H9 (cell line): ENCODE results near the gene CDH4. TPM values are rescaled to one million over a fixed set of nuclear protein-coding genes. Genes with fewer than 3 reads are reported as not detected.

Source experiments
- DNase-seq: peaks from one replicate; pipeline ENCODE4 v3.0.0-alpha.2; 2017
- H2AFZ ChIP-seq: one replicate; pipeline ENCODE4 v1.6.1; 2013; ENCODE audit warnings: mild to moderate bottlenecking, low read length, control low read depth, moderate library complexity
- H2AK5ac ChIP-seq: 2 replicates; pipeline ENCODE4 v1.6.1; 2013; ENCODE audit warnings: low read length, control low read depth, mixed read lengths; ENCODE audit not compliant: insufficient read length
- H2BK120ac ChIP-seq: one replicate; pipeline ENCODE4 v1.6.1; 2013; ENCODE audit warnings: low read depth, mild to moderate bottlenecking, low read length, control low read depth, inconsistent platforms; ENCODE audit not compliant: poor library complexity, severe bottlenecking
- H2BK12ac ChIP-seq: 2 replicates; pipeline ENCODE4 v1.6.1; 2013; ENCODE audit warnings: low read length, control low read depth, mixed read lengths, low read depth; ENCODE audit not compliant: insufficient read length
- H2BK15ac ChIP-seq: 2 replicates; pipeline ENCODE4 v1.6.1; 2013; ENCODE audit warnings: low read depth, low read length, control low read depth
- H2BK20ac ChIP-seq: one replicate; pipeline ENCODE4 v1.6.1; 2013; ENCODE audit warnings: low read depth, mild to moderate bottlenecking, low read length, control low read depth, inconsistent platforms; ENCODE audit not compliant: poor library complexity, severe bottlenecking
- H2BK5ac ChIP-seq: 2 replicates; pipeline ENCODE4 v1.6.1; 2013; ENCODE audit warnings: low read length, control low read depth, mixed read lengths; ENCODE audit not compliant: insufficient read length
- H3K14ac ChIP-seq: 2 replicates; pipeline ENCODE4 v1.6.1; 2013; ENCODE audit warnings: low read length, control low read depth; ENCODE audit not compliant: insufficient read depth
- H3K18ac ChIP-seq: 2 replicates; pipeline ENCODE4 v1.6.1; 2013; ENCODE audit warnings: low read depth, mild to moderate bottlenecking, mixed read lengths, low read length, control low read depth; ENCODE audit not compliant: insufficient read length
- H3K23ac ChIP-seq: 2 replicates; pipeline ENCODE4 v1.6.1; 2013; ENCODE audit warnings: low read length, control low read depth, mixed read lengths, low read depth; ENCODE audit not compliant: insufficient read length
- H3K23me2 ChIP-seq: 2 replicates; pipeline ENCODE4 v1.6.1; 2013; ENCODE audit warnings: low read depth, mild to moderate bottlenecking, mixed read lengths, low read length, control low read depth; ENCODE audit not compliant: insufficient read length, poor library complexity, severe bottlenecking
- H3K27ac ChIP-seq: 2 replicates; pipeline ENCODE4 v1.5.1; 2013; ENCODE audit warnings: low read length, control low read depth, mixed read lengths, low read depth; ENCODE audit not compliant: insufficient read length
- H3K27me3 ChIP-seq: 2 replicates; pipeline ENCODE4 v1.6.1; 2013; ENCODE audit warnings: low read length, control low read depth, inconsistent platforms; ENCODE audit not compliant: insufficient read depth
- H3K4ac ChIP-seq: 2 replicates; pipeline ENCODE4 v1.6.1; 2013; ENCODE audit warnings: low read depth, mild to moderate bottlenecking, control low read depth, inconsistent platforms, low read length, moderate library complexity
- H3K4me1 ChIP-seq: 2 replicates; pipeline ENCODE4 v1.6.1; 2013; ENCODE audit warnings: low read length, control low read depth, inconsistent platforms; ENCODE audit not compliant: insufficient read depth
- H3K4me2 ChIP-seq: 2 replicates; pipeline ENCODE4 v1.6.1; 2013; ENCODE audit warnings: low read length, control low read depth, mixed read lengths; ENCODE audit not compliant: insufficient read length, insufficient read depth
- H3K56ac ChIP-seq: 2 replicates; pipeline ENCODE4 v1.6.1; 2013; ENCODE audit warnings: low read depth, mild to moderate bottlenecking, mixed read lengths, low read length, control low read depth; ENCODE audit not compliant: insufficient read length
- H3K79me1 ChIP-seq: 2 replicates; pipeline ENCODE4 v1.6.1; 2013; ENCODE audit warnings: low read depth, mild to moderate bottlenecking, moderate library complexity, low read length, control low read depth, inconsistent platforms; ENCODE audit not compliant: insufficient read depth, poor library complexity, severe bottlenecking
- H3K79me2 ChIP-seq: 2 replicates; pipeline ENCODE4 v1.6.1; 2013; ENCODE audit warnings: low read length, control low read depth, inconsistent platforms; ENCODE audit not compliant: insufficient read depth
- H3K9ac ChIP-seq: 2 replicates; pipeline ENCODE4 v1.6.1; 2013; ENCODE audit warnings: low read length, control low read depth, mixed read lengths; ENCODE audit not compliant: insufficient read length; ENCODE audit errors: extremely low read depth
- H3K9me3 ChIP-seq: one replicate; pipeline ENCODE4 v1.6.1; 2013; ENCODE audit warnings: low read depth, low read length, inconsistent platforms; ENCODE audit not compliant: control insufficient read depth
- H3T11ph ChIP-seq: one replicate; pipeline ENCODE4 v1.6.1; 2013; ENCODE audit warnings: mild to moderate bottlenecking, low read length, control low read depth, inconsistent platforms
- H4K20me1 ChIP-seq: one replicate; pipeline ENCODE4 v1.6.1; 2013; ENCODE audit not compliant: control insufficient read depth, insufficient read length, insufficient read depth
- H4K5ac ChIP-seq: 2 replicates; pipeline ENCODE4 v1.6.1; 2013; ENCODE audit warnings: low read depth, mild to moderate bottlenecking, mixed read lengths, low read length, control low read depth; ENCODE audit not compliant: insufficient read length
- H4K8ac ChIP-seq: replicated peaks from 2 replicates; pipeline ENCODE4 v1.6.1; 2013; ENCODE audit warnings: low read length, control low read depth, mixed read lengths, low read depth; ENCODE audit not compliant: insufficient read length
- H4K91ac ChIP-seq: 2 replicates; pipeline ENCODE4 v1.6.1; 2013; ENCODE audit warnings: low read depth, mild to moderate bottlenecking, moderate library complexity, mixed read lengths, low read length, control low read depth; ENCODE audit not compliant: insufficient read length
- H3K27ac Mint-ChIP-seq, 3 experiments: 2 replicates in 2 of 3; 3 replicates in 1 of 3; pipeline ENCODE4 v1.8.0; 2020 to 2021; ENCODE audit warnings: mixed read lengths in 3 of 3, mild to moderate bottlenecking in 1 of 3, moderate library complexity in 1 of 3
- H3K27me3 Mint-ChIP-seq: 2 replicates; pipeline ENCODE4 v1.8.0; 2021; ENCODE audit warnings: low read depth, mild to moderate bottlenecking, moderate library complexity, mixed read lengths
- H3K36me3 Mint-ChIP-seq, 3 experiments: 2 replicates in 2 of 3; 3 replicates in 1 of 3; pipeline ENCODE4 v1.8.0; 2020 to 2021; ENCODE audit warnings: low read depth in 3 of 3, mixed read lengths in 3 of 3; ENCODE audit not compliant: insufficient read depth in 1 of 3
- H3K4me1 Mint-ChIP-seq, 2 experiments: 2 replicates each; pipeline ENCODE4 v1.8.0; 2020; ENCODE audit warnings: mixed read lengths in 2 of 2
- H3K4me3 Mint-ChIP-seq, 2 experiments: 2 replicates in 1 of 2; 3 replicates in 1 of 2; pipeline ENCODE4 v1.8.0; 2020 to 2021; ENCODE audit warnings: mild to moderate bottlenecking in 2 of 2, mixed read lengths in 2 of 2, moderate library complexity in 1 of 2
- H3K9me3 Mint-ChIP-seq, 2 experiments: 2 replicates in 1 of 2; 3 replicates in 1 of 2; pipeline ENCODE4 v1.8.0; 2020; ENCODE audit warnings: mild to moderate bottlenecking in 2 of 2, mixed read lengths in 2 of 2, moderate library complexity in 1 of 2
- CTCF ChIP-seq: fragments of 200-600 bp; sonication (generic); conservative IDR thresholded peaks from 3 replicates; pipeline ENCODE4 v1.8.0; 2021; ENCODE audit warnings: antibody characterized with exemption, mild to moderate bottlenecking
- WGBS: extraction: QIAGEN DNeasy Blood & Tissue Kit; methylation state at CpG from one replicate; pipeline ENCODE4 v1.1.7; 2013; ENCODE audit warnings: missing lambda C conversion rate, low lambda C conversion rate, mixed read lengths; ENCODE audit not compliant: insufficient read length; ENCODE audit errors: extremely low coverage; 5-methylcytosine and 5-hydroxymethylcytosine counted together
- total RNA-seq: library from RNA; stranded (reverse); gene quantifications from 2 replicates; pipeline ENCODE4 v1.2.1, GENCODE V29; 2021

Gene CDH4
- total RNA-seq, 1 experiment from 2014 or later = 3.0 TPM

- Histone ChIP-seq H3T11ph (no peak overlapping the region), H3K23me2 (peaks cover 3% of the 10 kb centered on the region), H3K56ac (no peak overlapping the region), H3K4ac (no peak overlapping the region), H3K79me2 (no peaks in the 10 kb centered on the region), H4K91ac (no peak overlapping the region), H3K18ac (no peak overlapping the region), H3K27ac (no peak overlapping the region), H3K9ac (no peak overlapping the region), H4K8ac (no peak overlapping the region), H2BK120ac (no peak overlapping the region), H2BK5ac (no peak overlapping the region), H4K20me1 (no peaks in the 10 kb centered on the region), H2BK12ac (no peak overlapping the region), H2AK5ac (no peak overlapping the region), H3K23ac (no peak overlapping the region), H3K9me3 (peaks cover 7% of the 10 kb centered on the region), H3K27me3 (peaks cover 2% of the 10 kb centered on the region; the same call in 1 of the 2 replicates), H3K4me2 (no peak overlapping the region), H2AFZ (no peak overlapping the region), H2BK15ac (no peak overlapping the region), H3K4me1 (no peaks in the 10 kb centered on the region), H3K14ac (no peak overlapping the region), H4K5ac (no peak overlapping the region), H2BK20ac (no peak overlapping the region), H3K79me1 (no peaks in the 10 kb centered on the region)
- no peak overlapping the region for H3K4me3 Mint-ChIP-seq
- peaks cover 7 to 9% of the 10 kb centered on the region in 2 experiments for H3K9me3 Mint-ChIP-seq
- H3K27ac Mint-ChIP-seq = no peak overlapping the region
- no peak for TF ChIP-seq CTCF
- H3K27me3 Mint-ChIP-seq = peaks cover 48% of the 10 kb centered on the region
- H3K4me1 Mint-ChIP-seq = no peaks in the 10 kb centered on the region
- no peak for DNase-seq
- peaks cover 0 to 6% (median 3%) of the 10 kb centered on the region in 3 experiments; a peak in 4 of 7 replicates for H3K36me3 Mint-ChIP-seq
- WGBS = no CpG with 5 or more reads among the region's 7 CpGs
Observed at GRCh38 chr20:61847986-61848385, 595.9 kb downstream of the CDH4 start.
